WTC11 (cell line): ENCODE measurements around the gene ST6GALNAC3. TPM values are rescaled to one million over a fixed set of nuclear protein-coding genes. Genes with fewer than 3 reads are reported as not detected.

ENCODE experiments used
- ATAC-seq: fragments of 200-7000 bp; cut with Tn5 transposase; 2 replicates; pipeline ENCODE4 v1.10.0; 2021; ENCODE audit warnings: mild to moderate bottlenecking, moderate library complexity
- CTCF ChIA-PET: fragments of 300-600 bp; sonication (Branson Sonifier 250); formaldehyde crosslinking; loops from one replicate; lab custom pipeline; 2021; ENCODE audit warnings: antibody characterized with exemption; lab: Charles Lee
- POLR2A ChIA-PET: fragments of 350-600 bp; sonication (Branson Sonifier 250); formaldehyde crosslinking; loops from one replicate; lab custom pipeline; 2021; ENCODE audit warnings: antibody characterized with exemption; lab: Charles Lee
- DNase-seq: peaks from one replicate; pipeline ENCODE4 v3.0.0; 2021; ENCODE audit warnings: low spot score
- H3K27ac Mint-ChIP-seq: 2 replicates; pipeline ENCODE4 v1.8.0; 2021; ENCODE audit warnings: mixed read lengths
- H3K27me3 Mint-ChIP-seq: 2 replicates; pipeline ENCODE4 v1.8.0; 2021; ENCODE audit warnings: low read depth, mild to moderate bottlenecking, moderate library complexity, mixed read lengths
- H3K36me3 Mint-ChIP-seq: 2 replicates; pipeline ENCODE4 v1.8.0; 2021; ENCODE audit warnings: mixed read lengths
- H3K4me1 Mint-ChIP-seq: 2 replicates; pipeline ENCODE4 v1.8.0; 2022; ENCODE audit warnings: mixed read lengths
- H3K4me3 Mint-ChIP-seq: 2 replicates; pipeline ENCODE4 v1.8.0; 2021; ENCODE audit warnings: mild to moderate bottlenecking, moderate library complexity, mixed read lengths
- H3K9me3 Mint-ChIP-seq: 2 replicates; pipeline ENCODE4 v1.8.0; 2021; ENCODE audit warnings: mixed read lengths
- ESRRA ChIP-seq: sonication (generic); formaldehyde crosslinking; IDR thresholded peaks from 2 replicates; pipeline ENCODE4 v1.8.1; 2022; ENCODE audit warnings: mild to moderate bottlenecking, missing genetic modification reagents, borderline replicate concordance
- ETV6 ChIP-seq: sonication (generic); formaldehyde crosslinking; IDR thresholded peaks from 2 replicates; pipeline ENCODE4 v1.8.1; 2022; ENCODE audit warnings: mild to moderate bottlenecking, missing genetic modification reagents
- FOXP1 ChIP-seq: sonication (generic); formaldehyde crosslinking; IDR thresholded peaks from 2 replicates; pipeline ENCODE4 v1.8.0; 2022; ENCODE audit warnings: missing genetic modification reagents, mild to moderate bottlenecking, moderate library complexity, borderline replicate concordance
- GTF2I ChIP-seq: fragments of 250-450 bp; sonication (Bioruptor Pico); conservative IDR thresholded peaks from 2 replicates; pipeline ENCODE4 v1.4.0; 2021; ENCODE audit warnings: mild to moderate bottlenecking
- IRF2 ChIP-seq: sonication (generic); formaldehyde crosslinking; IDR thresholded peaks from 2 replicates; pipeline ENCODE4 v1.8.0; 2022; ENCODE audit warnings: low read depth, missing genetic modification reagents, borderline replicate concordance
- NFATC4 ChIP-seq: fragments of 250-450 bp; sonication (Bioruptor Pico); IDR thresholded peaks from 2 replicates; pipeline ENCODE4 v1.9.0; 2021; ENCODE audit warnings: mild to moderate bottlenecking
- NFE2L1 ChIP-seq: sonication (generic); formaldehyde crosslinking; IDR thresholded peaks from 2 replicates; pipeline ENCODE4 v1.8.1; 2023; ENCODE audit warnings: missing genetic modification reagents
- NR3C1 ChIP-seq: sonication (generic); formaldehyde crosslinking; conservative IDR thresholded peaks from 2 replicates; pipeline ENCODE4 v1.8.1; 2023; ENCODE audit warnings: low read depth, mild to moderate bottlenecking, missing genetic modification reagents
- PREB ChIP-seq: sonication (generic); formaldehyde crosslinking; IDR thresholded peaks from 2 replicates; pipeline ENCODE4 v1.8.1; 2022; ENCODE audit warnings: mild to moderate bottlenecking, missing genetic modification reagents, moderate library complexity, borderline replicate concordance
- PRRX2 ChIP-seq: fragments of 250-450 bp; sonication (Bioruptor Pico); IDR thresholded peaks from 2 replicates; pipeline ENCODE4 v1.8.0; 2021; ENCODE audit warnings: mild to moderate bottlenecking
- RORB ChIP-seq: fragments of 250-450 bp; sonication (Bioruptor Pico); IDR thresholded peaks from 2 replicates; pipeline ENCODE4 v1.9.0; 2021; ENCODE audit warnings: mild to moderate bottlenecking
- TCF7 ChIP-seq: sonication (generic); formaldehyde crosslinking; IDR thresholded peaks from 2 replicates; pipeline ENCODE4 v1.8.0; 2022; ENCODE audit warnings: mild to moderate bottlenecking, low read depth, missing genetic modification reagents, moderate library complexity
- TEAD1 ChIP-seq: sonication (generic); formaldehyde crosslinking; IDR thresholded peaks from 2 replicates; pipeline ENCODE4 v1.8.0; 2022; ENCODE audit warnings: mild to moderate bottlenecking, missing genetic modification reagents
- TP53 ChIP-seq: sonication (generic); formaldehyde crosslinking; IDR thresholded peaks from 2 replicates; pipeline ENCODE4 v1.8.1; 2023; ENCODE audit warnings: mild to moderate bottlenecking, missing genetic modification reagents
- USF2 ChIP-seq: sonication (generic); formaldehyde crosslinking; IDR thresholded peaks from 2 replicates; pipeline ENCODE4 v1.8.1; 2023; ENCODE audit warnings: mild to moderate bottlenecking, missing genetic modification reagents, moderate library complexity
- ZBTB21 ChIP-seq: sonication (generic); formaldehyde crosslinking; IDR thresholded peaks from 2 replicates; pipeline ENCODE4 v1.8.1; 2023; ENCODE audit warnings: mild to moderate bottlenecking, missing genetic modification reagents, borderline replicate concordance
- ZNF121 ChIP-seq: sonication (generic); formaldehyde crosslinking; IDR thresholded peaks from 2 replicates; pipeline ENCODE4 v1.8.0; 2023; ENCODE audit warnings: missing genetic modification reagents
- ZNF219 ChIP-seq: sonication (generic); formaldehyde crosslinking; IDR thresholded peaks from 2 replicates; pipeline ENCODE4 v1.8.0; 2023; ENCODE audit warnings: missing genetic modification reagents, mild to moderate bottlenecking, borderline replicate concordance
- ZNF232 ChIP-seq: sonication (generic); formaldehyde crosslinking; IDR thresholded peaks from 2 replicates; pipeline ENCODE4 v1.8.0; 2022; ENCODE audit warnings: mild to moderate bottlenecking, missing genetic modification reagents
- ZNF532 ChIP-seq: fragments of 250-450 bp; sonication (Bioruptor Pico); IDR thresholded peaks from 2 replicates; pipeline ENCODE4 v1.9.0; 2021; ENCODE audit warnings: mild to moderate bottlenecking, borderline replicate concordance
- total RNA-seq: library from RNA; stranded (reverse); gene quantifications from 3 replicates; pipeline ENCODE4 v1.2.3, GENCODE V29; 2021
- TF ChIP-seq, protein P1 (sequence below): sonication (generic); formaldehyde crosslinking; IDR thresholded peaks from 2 replicates; pipeline ENCODE4 v1.8.0; 2022; ENCODE audit warnings: mild to moderate bottlenecking, missing genetic modification reagents
- TF ChIP-seq, protein P2 (sequence below): sonication (generic); formaldehyde crosslinking; IDR thresholded peaks from 2 replicates; pipeline ENCODE4 v1.8.1; 2022; ENCODE audit warnings: low read depth, missing genetic modification reagents, borderline replicate concordance

Gene ST6GALNAC3
- total RNA-seq, 1 experiment from 2014 or later: 11.9 TPM

GRCh38 chr1:76278711-76279100 lies 204.2 kb downstream of the ST6GALNAC3 start (continued):
- TF ChIP-seq PREB (CRISPR knock-in tag): no peak
- TF ChIP-seq, all 79 proteins: peak for 0

- no peak for DNase-seq
- ChIA-PET CTCF (no interaction called here), POLR2A (no interaction called here)
- Mint-ChIP-seq H3K4me1 (peaks cover 11% of the 10 kb centered on the region), H3K9me3 (no peaks in the 10 kb centered on the region), H3K36me3 (no peaks in the 10 kb centered on the region), H3K27ac (peak overlapping the region; percentile 50; the same call in 1 of the 2 replicates), H3K4me3 (no peak overlapping the region), H3K27me3 (no peaks in the 10 kb centered on the region)
- peak; percentile 24; the same call in 1 of the 2 replicates for ATAC-seq
- TF ChIP-seq TCF7 (CRISPR knock-in tag) (no peak), NFATC4 (CRISPR knock-in tag) (no peak), PRRX2 (no peak), RORB (CRISPR knock-in tag) (no peak), ZNF232 (CRISPR knock-in tag) (no peak), GTF2I (CRISPR knock-in tag) (no peak), NFE2L1 (CRISPR knock-in tag) (no peak), ZNF219 (CRISPR knock-in tag) (no peak), IRF2 (CRISPR knock-in tag) (no peak), ZNF121 (no peak), TEAD1 (no peak)
- TF ChIP-seq, protein P1, sequence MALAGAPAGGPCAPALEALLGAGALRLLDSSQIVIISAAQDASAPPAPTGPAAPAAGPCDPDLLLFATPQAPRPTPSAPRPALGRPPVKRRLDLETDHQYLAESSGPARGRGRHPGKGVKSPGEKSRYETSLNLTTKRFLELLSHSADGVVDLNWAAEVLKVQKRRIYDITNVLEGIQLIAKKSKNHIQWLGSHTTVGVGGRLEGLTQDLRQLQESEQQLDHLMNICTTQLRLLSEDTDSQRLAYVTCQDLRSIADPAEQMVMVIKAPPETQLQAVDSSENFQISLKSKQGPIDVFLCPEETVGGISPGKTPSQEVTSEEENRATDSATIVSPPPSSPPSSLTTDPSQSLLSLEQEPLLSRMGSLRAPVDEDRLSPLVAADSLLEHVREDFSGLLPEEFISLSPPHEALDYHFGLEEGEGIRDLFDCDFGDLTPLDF (CRISPR knock-in tag): no peak
- TF ChIP-seq, protein P2, sequence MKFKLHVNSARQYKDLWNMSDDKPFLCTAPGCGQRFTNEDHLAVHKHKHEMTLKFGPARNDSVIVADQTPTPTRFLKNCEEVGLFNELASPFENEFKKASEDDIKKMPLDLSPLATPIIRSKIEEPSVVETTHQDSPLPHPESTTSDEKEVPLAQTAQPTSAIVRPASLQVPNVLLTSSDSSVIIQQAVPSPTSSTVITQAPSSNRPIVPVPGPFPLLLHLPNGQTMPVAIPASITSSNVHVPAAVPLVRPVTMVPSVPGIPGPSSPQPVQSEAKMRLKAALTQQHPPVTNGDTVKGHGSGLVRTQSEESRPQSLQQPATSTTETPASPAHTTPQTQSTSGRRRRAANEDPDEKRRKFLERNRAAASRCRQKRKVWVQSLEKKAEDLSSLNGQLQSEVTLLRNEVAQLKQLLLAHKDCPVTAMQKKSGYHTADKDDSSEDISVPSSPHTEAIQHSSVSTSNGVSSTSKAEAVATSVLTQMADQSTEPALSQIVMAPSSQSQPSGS (CRISPR knock-in tag): no peak
Measured at GRCh38 chr1:76279101-76279748, 204.7 kb downstream of the ST6GALNAC3 start.

DNA sequence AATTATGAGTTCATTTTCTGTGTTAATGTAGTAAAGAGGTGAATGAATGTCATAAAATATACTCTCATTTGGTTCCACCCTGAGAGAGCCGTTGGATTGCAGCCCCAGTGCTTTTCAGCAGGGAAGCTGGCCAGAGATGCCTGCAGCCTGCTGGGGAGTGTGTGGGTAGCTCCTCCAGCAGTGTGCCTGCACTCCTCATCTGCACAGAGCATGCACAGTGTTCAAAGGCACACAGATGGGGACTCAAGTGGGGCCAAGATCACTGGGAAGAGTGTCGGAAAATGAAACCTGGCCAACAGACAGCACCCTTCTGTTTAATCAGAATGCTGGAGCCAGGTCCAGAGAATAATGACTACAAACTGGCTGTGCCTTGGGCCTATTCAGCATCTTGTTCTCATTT lies 206.8 kb downstream of the ST6GALNAC3 start:
- DNase-seq: no peak
- no peaks in the 10 kb centered on the region for H3K9me3 Mint-ChIP-seq
- ChIA-PET CTCF (no interaction called here), POLR2A (no interaction called here)
- no peaks in the 10 kb centered on the region for H3K36me3 Mint-ChIP-seq
- H3K4me1 Mint-ChIP-seq: peaks cover 14% of the 10 kb centered on the region
- H3K27ac Mint-ChIP-seq: no peak overlapping the region
- H3K27me3 Mint-ChIP-seq: no peaks in the 10 kb centered on the region
- ATAC-seq: peak; percentile 58
- H3K4me3 Mint-ChIP-seq: no peak overlapping the region
- TF ChIP-seq ESRRA (no peak), PRRX2 (no peak), TP53 (CRISPR knock-in tag) (no peak), ETV6 (CRISPR knock-in tag) (no peak), USF2 (CRISPR knock-in tag) (no peak), NR3C1 (no peak), PREB (CRISPR knock-in tag) (no peak), ZNF532 (no peak), FOXP1 (CRISPR knock-in tag) (no peak), ZBTB21 (CRISPR knock-in tag) (no peak)
